ENCODE measurements around the gene RALGAPA2.

Gene RALGAPA2

GRCh38 chr20:20393207-20394120 lies 319.0 kb downstream of the RALGAPA2 start:
- DNase-seq = no peak

GRCh38 chr20:20391766-20392165 lies 320.7 kb downstream of the RALGAPA2 start:
- DNase-seq = no peak

DNA sequence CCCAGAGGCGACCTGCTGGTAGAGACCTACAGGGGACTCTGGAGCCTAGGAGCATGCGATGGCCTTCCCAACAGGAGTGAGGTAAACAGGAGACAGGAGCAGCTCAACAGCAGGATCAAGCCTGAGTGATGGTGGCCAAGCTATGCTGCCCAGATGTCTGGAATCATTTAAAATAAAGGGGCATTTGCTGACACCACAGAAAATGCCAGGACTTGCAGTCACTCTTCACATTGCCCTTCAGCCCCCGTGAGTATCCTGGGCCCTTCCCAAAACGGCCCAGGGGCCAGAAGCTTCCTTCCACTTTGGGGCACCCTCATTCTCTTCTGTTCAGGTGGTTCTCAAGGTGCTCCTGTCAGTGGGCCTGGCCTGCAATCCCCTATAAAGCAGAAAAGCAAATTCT lies 321.3 kb downstream of the RALGAPA2 start:
- no peak for DNase-seq

- no peak for DNase-seq
These were observed 322.1 kb downstream of the RALGAPA2 start for GRCh38 chr20:20390393-20390792.

- no peak for DNase-seq
These were observed 326.3 kb downstream of the RALGAPA2 start for GRCh38 chr20:20386192-20386591.

DNA sequence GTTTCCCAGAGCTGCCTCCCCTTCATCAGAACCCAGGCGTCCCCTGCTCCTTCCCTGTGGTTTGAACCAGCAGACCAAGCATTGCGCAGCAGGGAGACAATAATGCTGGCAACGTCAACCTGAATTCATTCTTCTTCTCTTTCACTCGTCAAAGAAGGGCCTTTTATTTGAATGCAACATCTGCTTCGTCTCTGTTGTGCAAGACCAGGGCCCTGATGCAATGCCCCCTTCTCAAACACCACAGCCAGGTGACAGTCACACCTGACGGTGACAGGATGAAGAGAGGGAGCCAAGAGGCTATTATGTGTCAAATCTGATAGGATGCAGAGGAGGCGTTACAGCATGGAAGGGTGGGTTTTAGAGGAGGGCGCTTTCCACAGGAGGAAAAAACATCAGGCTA lies 336.6 kb downstream of the RALGAPA2 start:
- no peak for DNase-seq

- DNase-seq = no peak
These were observed 339.3 kb downstream of the RALGAPA2 start for GRCh38 chr20:20373091-20373571.

GRCh38 chr20:20371681-20372080 lies 340.8 kb downstream of the RALGAPA2 start:
- no peak for DNase-seq

DNA sequence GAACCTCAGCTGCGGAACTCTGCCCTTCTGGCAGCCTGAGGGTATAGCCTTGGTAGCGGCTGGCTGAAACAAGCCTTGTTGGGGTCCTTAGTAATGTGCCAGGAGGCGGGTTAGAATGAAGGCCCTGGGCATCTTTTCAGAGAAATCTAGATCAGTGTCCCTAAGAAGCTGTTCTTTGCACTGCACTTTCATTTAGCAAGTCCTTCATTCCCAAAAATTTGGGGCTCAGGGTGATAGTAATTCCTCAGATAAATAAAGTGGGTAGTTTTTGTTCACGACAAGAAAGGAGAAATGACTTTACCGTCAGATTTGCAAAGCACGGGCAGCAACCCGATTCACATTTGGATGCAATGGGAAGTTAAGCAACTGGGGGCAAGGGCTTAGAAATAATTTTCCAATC lies 341.4 kb downstream of the RALGAPA2 start:
- no peak for DNase-seq

- no peak for DNase-seq
These were observed 342.3 kb downstream of the RALGAPA2 start for GRCh38 chr20:20370094-20370575.

DNA sequence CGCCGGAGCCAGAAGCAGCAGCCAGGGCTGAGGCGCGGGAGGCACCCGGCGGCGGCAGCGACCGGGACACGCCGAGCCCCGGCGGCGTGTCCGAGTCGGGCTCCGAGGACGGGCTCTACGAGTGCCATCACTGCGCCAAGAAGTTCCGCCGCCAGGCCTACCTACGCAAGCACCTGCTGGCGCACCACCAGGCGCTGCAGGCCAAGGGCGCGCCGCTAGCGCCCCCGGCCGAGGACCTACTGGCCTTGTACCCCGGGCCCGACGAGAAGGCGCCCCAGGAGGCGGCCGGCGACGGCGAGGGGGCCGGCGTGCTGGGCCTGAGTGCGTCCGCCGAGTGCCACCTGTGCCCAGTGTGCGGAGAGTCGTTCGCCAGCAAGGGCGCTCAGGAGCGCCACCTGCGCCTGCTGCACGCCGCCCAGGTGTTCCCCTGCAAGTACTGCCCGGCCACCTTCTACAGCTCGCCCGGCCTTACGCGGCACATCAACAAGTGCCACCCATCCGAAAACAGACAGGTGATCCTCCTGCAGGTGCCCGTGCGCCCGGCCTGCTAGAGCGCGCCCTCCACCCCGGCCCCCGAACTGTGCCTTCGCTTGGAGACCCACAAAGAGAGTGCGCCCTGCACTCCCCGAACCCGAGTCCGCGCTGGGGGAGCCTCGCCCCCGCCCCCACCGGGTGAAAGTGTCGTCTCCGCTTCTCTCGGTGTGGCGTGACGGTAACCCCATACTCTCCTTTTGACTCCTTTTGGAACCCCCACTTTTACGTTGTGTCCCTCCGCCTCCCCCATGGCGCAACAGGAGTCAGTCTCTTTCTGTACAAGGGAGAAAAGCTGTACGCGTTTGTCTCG lies 343.0 kb downstream of the RALGAPA2 start:
- DNase-seq = no peak

DNA sequence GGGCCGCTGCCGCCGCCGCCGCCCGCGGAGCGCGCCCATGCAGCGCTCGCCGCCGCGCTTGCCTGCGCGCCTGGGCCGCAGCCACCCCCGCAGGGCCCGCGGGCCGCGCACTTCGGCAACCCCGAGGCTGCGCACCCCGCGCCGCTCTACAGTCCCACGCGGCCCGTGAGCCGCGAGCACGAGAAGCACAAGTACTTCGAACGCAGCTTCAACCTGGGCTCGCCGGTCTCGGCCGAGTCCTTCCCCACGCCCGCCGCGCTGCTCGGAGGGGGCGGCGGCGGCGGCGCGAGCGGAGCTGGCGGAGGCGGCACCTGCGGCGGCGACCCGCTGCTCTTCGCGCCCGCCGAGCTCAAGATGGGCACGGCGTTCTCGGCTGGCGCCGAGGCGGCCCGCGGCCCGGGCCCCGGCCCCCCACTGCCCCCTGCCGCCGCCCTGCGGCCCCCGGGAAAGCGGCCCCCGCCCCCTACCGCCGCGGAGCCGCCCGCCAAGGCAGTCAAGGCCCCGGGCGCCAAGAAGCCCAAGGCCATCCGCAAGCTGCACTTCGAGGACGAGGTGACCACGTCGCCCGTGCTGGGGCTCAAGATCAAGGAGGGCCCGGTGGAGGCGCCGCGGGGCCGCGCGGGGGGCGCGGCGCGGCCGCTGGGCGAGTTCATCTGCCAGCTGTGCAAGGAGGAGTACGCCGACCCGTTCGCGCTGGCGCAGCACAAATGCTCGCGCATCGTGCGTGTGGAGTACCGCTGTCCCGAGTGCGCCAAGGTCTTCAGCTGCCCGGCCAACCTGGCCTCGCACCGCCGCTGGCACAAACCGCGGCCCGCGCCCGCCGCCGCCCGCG lies 343.8 kb downstream of the RALGAPA2 start:
- no peak for DNase-seq

- DNase-seq = no peak
These were observed 344.6 kb downstream of the RALGAPA2 start, which contains the start of gene INSM1 for GRCh38 chr20:20367575-20368417. Gene INSM1 (plus strand): TSS chr20:20368104. CDS start chr20:20368268, 164 bp downstream.

DNA sequence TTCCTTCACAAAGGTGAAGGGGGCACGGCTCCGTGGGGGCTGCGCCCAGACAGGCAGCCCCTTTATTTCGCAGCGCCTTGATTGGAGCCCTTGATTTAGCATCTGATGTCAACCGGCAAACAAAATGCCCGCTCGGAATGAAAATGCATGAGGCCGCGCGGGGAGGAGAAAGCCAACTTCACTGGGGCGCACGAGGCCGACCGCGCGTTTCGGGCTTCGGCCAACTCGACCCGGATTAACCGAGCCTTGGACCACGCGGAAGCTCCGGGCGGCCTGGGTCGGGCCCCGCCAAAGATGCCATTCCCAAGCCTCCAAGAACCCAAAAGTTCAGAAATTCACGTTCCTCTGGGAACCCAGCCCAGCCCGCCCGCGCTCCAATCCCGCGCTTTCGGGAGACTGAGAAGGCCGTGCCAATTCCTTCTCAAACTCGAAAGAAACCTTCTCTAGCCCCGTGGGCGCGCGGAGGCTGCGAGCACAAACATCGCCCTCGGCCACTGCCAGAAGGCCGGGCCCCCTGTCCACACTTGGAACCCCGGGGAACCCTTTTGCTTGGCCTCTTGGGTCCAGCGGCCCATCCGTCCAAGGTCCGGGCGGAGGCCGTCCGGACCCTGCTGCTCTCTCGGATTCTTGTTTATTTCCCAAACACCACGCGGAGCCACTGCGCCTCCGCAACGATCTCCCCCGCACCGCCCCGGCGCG lies 345.4 kb downstream of the RALGAPA2 start:
- DNase-seq = no peak

DNA sequence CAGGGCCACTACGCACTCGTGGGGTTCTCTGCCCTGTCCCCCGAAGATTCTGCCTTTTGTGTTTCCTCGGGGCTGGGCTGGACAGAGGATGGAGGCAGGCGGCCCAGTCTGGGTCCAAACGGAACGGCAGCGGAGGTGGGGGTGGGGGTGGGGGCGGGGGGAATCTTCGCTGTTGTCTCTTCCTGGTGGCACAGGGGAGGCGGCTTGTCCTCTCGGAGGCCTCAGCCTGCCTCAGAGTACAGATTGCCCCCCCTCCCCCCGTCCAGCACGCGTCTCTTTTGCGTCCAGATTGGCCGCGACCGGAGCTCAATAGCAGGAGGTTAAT lies 345.9 kb downstream of the RALGAPA2 start:
- DNase-seq = no peak

DNA sequence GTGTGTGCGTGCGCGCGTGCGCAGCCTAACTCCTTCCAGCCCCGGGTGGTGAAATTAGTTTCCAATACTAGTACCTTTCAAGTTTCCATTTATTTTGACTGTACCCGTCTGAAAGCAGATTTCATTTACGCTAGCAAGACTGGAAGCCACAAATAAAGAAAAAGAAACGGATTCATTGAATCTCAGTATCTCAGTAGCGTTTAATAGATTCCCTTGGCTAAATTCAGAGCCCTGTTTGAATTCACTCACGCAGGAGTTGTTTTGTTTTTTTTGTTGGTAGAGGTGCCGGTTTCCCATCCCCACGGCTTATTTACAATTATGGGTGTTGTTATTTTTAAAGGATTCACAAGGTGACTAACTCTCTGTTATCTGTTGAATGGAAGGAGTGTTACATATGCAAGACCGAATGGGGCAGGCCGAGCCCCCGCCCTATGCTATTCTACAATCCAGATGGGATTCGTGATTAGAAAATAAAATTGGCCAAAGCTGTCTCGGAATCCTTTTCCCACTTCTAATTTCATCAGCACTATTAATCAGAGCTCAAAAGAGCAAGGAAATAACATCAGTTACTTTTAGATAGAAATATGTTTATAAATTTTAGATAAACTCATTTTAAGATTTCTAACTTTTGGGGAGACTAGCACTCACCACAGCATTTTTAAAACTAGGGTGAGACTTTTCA lies 346.8 kb downstream of the RALGAPA2 start:
- no peak for DNase-seq

GRCh38 chr20:20364593-20365479 lies 347.6 kb downstream of the RALGAPA2 start:
- no peak for DNase-seq

- DNase-seq = no peak
These were observed 348.4 kb downstream of the RALGAPA2 start for GRCh38 chr20:20363799-20364592.

- DNase-seq = no peak
These were observed 349.0 kb downstream of the RALGAPA2 start for GRCh38 chr20:20363434-20363798.

Data from CD4-positive, alpha-beta T cell treated with Interleukin-17A for 1 hour (primary cell).